Left colon (tissue), 2 donors: Measurements from ENCODE around the gene GULP1. TPM values are rescaled to one million over a fixed set of nuclear protein-coding genes. Genes with fewer than 3 reads are reported as not detected.
A peak's percentile ranks its signal among the peaks of the same experiment; 100 is the strongest.

Experiments used
- ATAC-seq: fragments of 200-7000 bp; cut with Tn5 transposase; one replicate; pipeline ENCODE4 v1.9.1; 2020; ENCODE audit warnings: mild to moderate bottlenecking, moderate library complexity
- DNase-seq, 2 donors: peaks; one replicate each; pipeline ENCODE4 v3.0.0-alpha.2; 2020
- intact Hi-C, 2 donors: fragments of 100-400 bp; cut with DNase I in 1 of 2; cut with micrococcal nuclease in 1 of 2; formaldehyde crosslinking; loops; one replicate each; pipeline versions ENCODE4 v1.11.2 to v1.14.0; 2022; cut with DNase I, micrococcal nuclease
- total RNA-seq, 2 donors: library from RNA; stranded (reverse); fragmentation: NEBNext Ultra II Directional; extraction: Animal tissue kit (Norgen Biotek cat#: 25700); gene quantifications; one replicate each; pipeline ENCODE4 v1.2.1, GENCODE V29; 2021
- donor health status: DM: no; HTN: no; CAD: no.
- donor health status: DM: yes; HTN: yes; CAD: no.

The GULP1 gene
- total RNA-seq, 2 donors from 2014 or later, result 3.5 to 9.6 TPM

DNA sequence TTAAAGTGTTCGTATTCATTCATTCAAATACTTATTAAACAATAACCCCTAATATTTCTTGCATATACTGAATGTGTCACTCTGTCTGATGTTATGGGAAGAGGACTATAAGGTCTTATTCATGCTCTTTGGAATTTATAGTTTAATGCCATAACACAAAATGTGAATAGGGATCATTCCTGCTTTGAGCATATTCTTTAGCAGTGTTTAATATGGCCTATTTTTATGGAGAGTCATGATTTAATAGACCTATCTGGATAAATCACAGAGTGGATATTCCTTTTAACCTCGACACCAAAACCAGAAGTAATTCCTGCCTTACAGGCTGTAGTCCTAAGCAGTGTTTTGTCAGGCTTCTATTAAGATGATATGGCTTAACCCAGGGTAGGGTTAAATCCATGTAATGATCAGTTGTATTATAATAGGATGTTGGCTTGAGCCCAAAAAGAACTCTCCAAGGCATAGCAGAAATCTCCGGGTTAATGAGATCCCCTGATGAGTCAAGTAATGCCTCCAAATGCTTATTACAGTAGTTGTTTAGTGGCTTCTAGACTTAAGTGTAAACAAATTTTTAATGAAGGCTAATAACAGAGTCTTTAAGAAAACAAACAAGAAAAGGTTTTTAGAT is 54.3 kb downstream of the GULP1 start:
- no peak for DNase-seq
- ATAC-seq, result no peak
- intact Hi-C loops, result no loop called here

DNA sequence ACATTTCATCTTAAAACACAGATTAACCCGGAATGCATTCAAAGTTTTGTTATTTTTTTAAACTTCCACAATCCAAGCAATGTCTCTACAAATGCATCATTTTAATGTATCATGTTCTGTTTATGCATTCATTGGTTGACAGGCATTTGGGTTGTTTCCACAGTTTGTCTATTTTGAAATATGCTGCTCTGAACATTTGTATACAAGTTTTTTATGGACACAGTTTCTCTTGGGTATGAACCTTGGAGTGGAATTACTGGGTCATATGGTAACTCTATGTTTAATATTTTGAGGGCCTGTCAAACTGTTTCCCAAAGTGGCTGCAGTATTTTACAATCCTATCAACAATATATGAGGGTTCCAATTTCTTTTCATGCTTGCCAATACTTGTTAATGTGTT is 57.3 kb downstream of the GULP1 start:
- no peak for ATAC-seq
- no peak for DNase-seq
- intact Hi-C loops, result no loop called here

- intact Hi-C loops, result no loop called here
- ATAC-seq (no peak), DNase-seq (no peak)
These were observed 61.6 kb downstream of the GULP1 start for GRCh38 chr2:188353282-188353681.

DNA sequence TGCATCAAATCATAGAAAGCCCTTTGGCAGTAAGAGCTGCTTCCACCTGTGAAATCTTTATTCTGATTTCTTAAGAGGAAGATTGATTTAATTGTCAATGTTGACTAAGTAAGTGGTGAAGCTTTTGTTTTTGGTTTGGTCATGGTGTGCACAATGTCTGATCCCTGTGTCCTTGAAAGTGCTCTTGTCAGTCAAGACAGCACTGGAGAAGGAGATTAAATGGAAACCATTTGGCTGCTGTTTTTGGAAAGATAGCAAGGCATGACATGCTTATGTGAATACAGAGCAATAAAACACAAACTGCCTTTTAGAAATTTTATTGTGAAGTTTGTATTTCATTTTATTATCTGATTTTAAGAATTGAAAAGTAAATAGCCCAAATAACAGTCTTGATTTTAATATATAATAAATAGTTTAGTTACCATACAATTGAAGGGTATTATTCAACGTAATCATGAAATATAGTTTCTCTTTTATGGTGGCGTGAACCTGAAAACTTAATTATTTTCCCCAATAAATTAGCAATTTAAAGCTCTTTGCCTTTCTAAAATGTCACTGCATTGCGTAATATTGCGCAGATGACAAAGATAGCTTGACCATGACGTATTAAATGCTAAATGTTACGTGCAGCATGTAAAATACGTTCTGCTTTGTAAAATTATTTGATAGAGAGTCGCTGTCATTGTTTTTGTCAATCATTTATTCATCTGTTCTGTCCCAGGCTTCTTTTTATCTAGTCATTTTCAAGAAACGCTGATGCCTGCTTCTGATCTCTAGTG is 69.0 kb downstream of the GULP1 start:
- intact Hi-C loops, result no loop called here
- ATAC-seq, result no peak

GRCh38 chr2:188364033-188364630 is 72.5 kb downstream of the GULP1 start:
- intact Hi-C loops, result no loop called here
- DNase-seq, result no peak
- no peak for ATAC-seq

More for the DNA sequence above, 69.0 kb downstream of the GULP1 start:
- DNase-seq, result no peak

GRCh38 chr2:188365058-188365641 is 73.5 kb downstream of the GULP1 start:
- DNase-seq (no peak), ATAC-seq (no peak)
- intact Hi-C loops, result no loop called here

- intact Hi-C loops, result no loop called here
- ATAC-seq (no peak), DNase-seq (no peak)
These were observed 75.5 kb downstream of the GULP1 start for GRCh38 chr2:188367164-188367563.

GRCh38 chr2:188369365-188369764 is 77.7 kb downstream of the GULP1 start:
- peak in 1 of 2 donors; percentile 7 for DNase-seq
- peak; percentile 71 for ATAC-seq
- intact Hi-C loops, result no loop called here

DNA sequence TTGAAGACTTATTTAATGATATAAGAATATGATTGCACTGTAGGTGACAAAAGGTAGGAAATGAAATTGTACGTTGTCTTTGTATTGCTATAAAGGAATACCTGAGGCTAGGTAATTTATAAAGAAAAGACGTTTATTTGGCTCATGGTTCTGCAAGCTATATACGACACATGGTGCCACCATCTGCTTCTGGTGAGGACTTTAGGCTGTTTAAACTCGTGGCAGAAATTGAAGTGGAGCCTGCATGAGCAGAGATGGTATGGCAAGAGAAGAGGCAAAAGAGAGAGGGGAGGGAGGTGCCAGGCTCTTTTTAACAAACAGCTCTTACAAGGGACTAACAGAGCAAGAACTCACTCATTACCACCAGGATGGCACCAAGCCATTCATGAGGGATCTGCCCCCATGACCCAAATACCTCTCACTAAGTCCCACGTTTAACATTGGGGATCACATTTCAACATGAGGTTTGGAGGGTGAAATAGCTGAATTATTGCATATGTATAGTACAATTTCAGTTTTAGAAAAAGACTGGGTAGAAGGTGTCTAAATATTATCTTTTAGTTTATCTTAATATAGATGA is 86.8 kb downstream of the GULP1 start:
- ATAC-seq, result no peak
- intact Hi-C loops, result no loop called here
- no peak for DNase-seq

- intact Hi-C loops, result no loop called here
- DNase-seq, result no peak
- ATAC-seq, result no peak
These were observed 88.1 kb downstream of the GULP1 start for GRCh38 chr2:188379748-188380147.

GRCh38 chr2:188380280-188380679 is 88.6 kb downstream of the GULP1 start:
- no peak for DNase-seq
- intact Hi-C loops, result no loop called here
- ATAC-seq, result no peak

DNA sequence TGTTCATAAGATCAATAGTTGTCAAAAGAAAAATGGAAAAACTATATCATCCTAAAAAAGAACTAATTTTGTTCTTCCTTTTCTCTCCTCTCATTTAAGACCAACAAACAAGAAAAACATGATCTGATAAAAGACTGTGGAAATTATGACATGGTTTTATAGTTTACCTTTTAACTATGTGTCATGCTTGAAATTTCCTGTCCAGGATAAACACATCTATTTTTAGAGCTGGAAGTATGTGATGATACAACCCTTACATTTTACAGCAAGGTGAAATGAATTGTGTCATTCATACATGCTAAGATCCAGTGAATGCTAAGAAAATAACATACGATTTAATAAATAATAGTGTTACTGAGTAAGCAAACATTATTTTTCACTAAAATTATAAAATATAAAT is 89.9 kb downstream of the GULP1 start:
- ATAC-seq (no peak), DNase-seq (no peak)
- intact Hi-C loops, result no loop called here

DNA sequence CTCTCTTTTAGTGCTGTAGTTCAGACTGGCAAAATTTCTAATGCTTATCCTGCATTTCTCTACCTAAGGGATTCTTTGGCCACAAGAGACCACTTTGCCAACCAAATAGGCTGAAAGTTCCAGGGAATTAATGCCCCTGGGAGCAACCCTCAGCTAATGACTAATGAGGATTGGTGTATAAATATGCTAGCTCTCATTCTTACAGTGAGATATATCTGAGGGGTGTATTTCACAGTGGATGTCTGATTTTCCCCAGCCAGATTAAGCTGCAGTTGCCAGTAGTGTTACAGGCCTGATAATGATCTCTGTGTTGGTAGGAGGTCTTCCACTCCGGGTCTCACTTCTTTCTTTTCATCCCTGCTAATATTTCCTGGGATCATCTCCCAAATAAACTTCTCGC is 90.4 kb downstream of the GULP1 start:
- DNase-seq (no peak), ATAC-seq (no peak)
- intact Hi-C loops, result no loop called here

DNA sequence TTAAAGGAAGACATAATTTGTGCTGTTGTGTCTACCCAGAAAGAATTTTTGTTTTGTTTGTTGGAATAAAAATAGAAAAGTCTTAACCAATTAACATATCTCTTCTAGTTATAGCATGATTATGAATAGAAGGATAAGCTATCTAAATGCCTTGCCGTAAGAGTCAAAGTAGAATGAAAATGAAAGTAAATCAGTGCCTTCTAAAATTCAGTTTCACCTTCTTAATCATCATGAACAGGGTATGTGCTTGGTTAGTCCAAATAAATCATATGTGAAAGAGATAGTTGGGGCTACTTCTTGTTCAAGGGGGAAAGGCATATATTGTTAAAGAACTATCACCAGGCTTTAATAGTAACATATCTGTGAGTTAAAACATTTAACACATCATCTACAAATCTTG is 91.5 kb downstream of the GULP1 start:
- DNase-seq (no peak), ATAC-seq (no peak)

DNA sequence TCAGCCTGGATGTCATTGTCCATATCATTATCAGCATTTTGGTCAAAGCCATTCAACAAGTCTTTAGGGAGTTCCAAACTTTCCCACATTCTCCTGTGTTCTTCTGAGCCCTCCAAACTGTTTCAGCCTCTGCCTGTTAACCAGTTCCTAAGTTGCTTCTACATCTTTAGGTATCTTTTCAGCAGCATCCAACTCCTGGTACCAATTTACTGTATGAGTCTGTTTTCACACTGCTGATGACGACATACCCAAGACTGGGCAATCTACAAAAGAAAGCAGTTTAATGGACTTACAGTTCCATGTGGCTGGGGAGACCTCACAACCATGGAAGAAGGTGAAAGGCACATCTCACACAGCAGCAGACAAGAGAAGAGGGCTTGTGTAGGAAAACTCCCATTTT is 94.2 kb downstream of the GULP1 start:
- intact Hi-C loops, result no loop called here
- ATAC-seq, result no peak
- no peak for DNase-seq

More for the DNA sequence above, 91.5 kb downstream of the GULP1 start:
- intact Hi-C loops, result no loop called here

- intact Hi-C loops, result no loop called here
- DNase-seq, result no peak
- ATAC-seq, result no peak
These were observed 97.2 kb downstream of the GULP1 start for GRCh38 chr2:188388831-188389230.

- no peak for ATAC-seq
- intact Hi-C loops, result no loop called here
- DNase-seq, result no peak
These were observed 99.7 kb downstream of the GULP1 start for GRCh38 chr2:188391354-188391753.

- no peak for DNase-seq
- intact Hi-C loops, result no loop called here
- ATAC-seq, result no peak
These were observed 103.3 kb downstream of the GULP1 start for GRCh38 chr2:188394931-188395472.

GRCh38 chr2:188395903-188396689 is 104.4 kb downstream of the GULP1 start:
- ATAC-seq (no peak), DNase-seq (no peak)
- intact Hi-C loops, result no loop called here
